Karpas-422 (cell line): Measurements from ENCODE around the gene ERC2. TPM values are rescaled to one million over a fixed set of nuclear protein-coding genes. Genes with fewer than 3 reads are reported as not detected.

Experiments
- DNase-seq: peaks from one replicate; pipeline ENCODE4 v3.0.0-alpha.2; 2015
- H2AFZ ChIP-seq: fragments of 200-600 bp; sonication (generic); 2 replicates; pipeline ENCODE4 v1.6.1; 2014; ENCODE audit warnings: antibody characterized with exemption, low read length, mixed read lengths
- H3K27ac ChIP-seq: fragments of 200-600 bp; sonication (generic); 2 replicates; pipeline ENCODE4 v1.5.1; 2014; ENCODE audit warnings: mild to moderate bottlenecking, low read length, moderate library complexity
- H3K27me3 ChIP-seq: fragments of 200-600 bp; sonication (generic); 2 replicates; pipeline ENCODE4 v1.6.1; 2014; ENCODE audit warnings: low read length, mixed read lengths
- H3K36me3 ChIP-seq: fragments of 200-600 bp; sonication (generic); 2 replicates; pipeline ENCODE4 v1.6.1; 2014; ENCODE audit warnings: low read length, mixed read lengths; ENCODE audit not compliant: insufficient read depth
- H3K4me1 ChIP-seq: fragments of 200-600 bp; sonication (generic); 2 replicates; pipeline ENCODE4 v1.6.1; 2014; ENCODE audit warnings: mild to moderate bottlenecking, low read length, mixed read lengths
- H3K4me2 ChIP-seq: fragments of 200-600 bp; sonication (generic); 2 replicates; pipeline ENCODE4 v1.6.1; 2014; ENCODE audit warnings: low read length, low read depth, mild to moderate bottlenecking; ENCODE audit not compliant: poor library complexity, severe bottlenecking
- H3K4me3 ChIP-seq: fragments of 200-600 bp; sonication (generic); 2 replicates; pipeline ENCODE4 v1.5.1; 2014; ENCODE audit warnings: mild to moderate bottlenecking, antibody characterized with exemption, low read length, mixed read lengths
- H3K79me2 ChIP-seq: fragments of 200-600 bp; sonication (generic); 2 replicates; pipeline ENCODE4 v1.6.1; 2014; ENCODE audit warnings: mild to moderate bottlenecking, low read length, mixed read lengths
- H3K9ac ChIP-seq: fragments of 200-600 bp; sonication (generic); 2 replicates; pipeline ENCODE4 v1.6.0; 2014; ENCODE audit warnings: low read length
- H3K9me2 ChIP-seq: fragments of 200-600 bp; sonication (generic), shearing (Covaris generic); replicated peaks from 2 replicates; pipeline ENCODE4 v1.6.0; 2014; ENCODE audit warnings: mild to moderate bottlenecking, low read length, moderate library complexity; ENCODE audit not compliant: insufficient read depth
- H3K9me3 ChIP-seq: fragments of 300-700, 200-600 bp; sonication (generic); 2 replicates; pipeline ENCODE4 v1.6.1; 2014; ENCODE audit warnings: low read length, mixed read lengths
- H4K20me1 ChIP-seq: fragments of 200-600 bp; sonication (generic); 2 replicates; pipeline ENCODE4 v1.6.1; 2014; ENCODE audit warnings: mild to moderate bottlenecking, antibody characterized with exemption, low read length, low read depth; ENCODE audit not compliant: insufficient read depth
- total RNA-seq: library from RNA; depleted of rRNA; stranded (reverse); fragments of >200 nt; shearing (Covaris generic); gene quantifications from 2 replicates; pipeline ENCODE4 v1.2.3, GENCODE V29; 2014; ENCODE audit warnings: low replicate concordance

The ERC2 gene
- total RNA-seq, 1 experiment from 2014 or later, result 3.7 TPM

DNA sequence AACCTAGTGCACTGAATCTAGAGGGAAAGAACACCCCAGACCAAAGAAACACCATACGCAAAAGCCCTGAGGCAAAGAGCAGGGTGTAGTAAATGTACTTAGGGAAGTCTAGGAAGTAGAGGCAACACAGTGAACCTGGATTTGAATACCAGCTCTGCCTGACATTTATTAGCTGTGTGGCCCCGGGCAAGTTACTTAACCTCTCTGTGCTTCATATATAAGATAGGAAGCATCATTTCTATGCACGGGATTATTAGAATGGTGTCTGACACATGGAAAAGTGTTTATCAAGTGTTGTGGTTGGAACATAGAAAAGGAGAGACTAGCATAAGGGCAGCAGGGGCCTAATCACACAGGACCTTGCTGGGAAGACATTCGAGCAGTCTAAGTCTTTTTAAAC, 132.2 kb downstream of the ERC2 start:
- Histone ChIP-seq H3K79me2 (no peaks in the 10 kb centered on the region), H3K27me3 (no peaks in the 10 kb centered on the region), H3K4me2 (no peak overlapping the region), H3K9me3 (no peaks in the 10 kb centered on the region), H3K9ac (no peak overlapping the region), H2AFZ (no peak overlapping the region), H3K4me1 (0 out of 2 replicates have a peak, but pooled peaks cover under 1% of the 10 kb centered on the region), H3K36me3 (no peaks in the 10 kb centered on the region), H3K27ac (no peak overlapping the region), H4K20me1 (no peaks in the 10 kb centered on the region), H3K4me3 (no peak overlapping the region), H3K9me2 (no peaks in the 10 kb centered on the region)
- DNase-seq, result no peak

GRCh38 chr3:56324473-56324872, 143.8 kb downstream of the ERC2 start:
- no peak overlapping the region for H3K9ac ChIP-seq
- DNase-seq, result no peak
- 0 out of 2 replicates have a peak, but pooled peaks cover 2% of the 10 kb centered on the region for H3K27me3 ChIP-seq
- no peaks in the 10 kb centered on the region for H3K9me3 ChIP-seq
- no peak overlapping the region for H3K4me3 ChIP-seq
- H3K36me3 ChIP-seq, result no peaks in the 10 kb centered on the region
- no peaks in the 10 kb centered on the region for H3K9me2 ChIP-seq
- peaks cover 50% of the 10 kb centered on the region for H3K4me1 ChIP-seq
- H3K4me2 ChIP-seq, result no peak overlapping the region
- no peaks in the 10 kb centered on the region for H4K20me1 ChIP-seq
- H3K27ac ChIP-seq, result no peak overlapping the region
- no peaks in the 10 kb centered on the region for H3K79me2 ChIP-seq
- no peak overlapping the region for H2AFZ ChIP-seq

DNA sequence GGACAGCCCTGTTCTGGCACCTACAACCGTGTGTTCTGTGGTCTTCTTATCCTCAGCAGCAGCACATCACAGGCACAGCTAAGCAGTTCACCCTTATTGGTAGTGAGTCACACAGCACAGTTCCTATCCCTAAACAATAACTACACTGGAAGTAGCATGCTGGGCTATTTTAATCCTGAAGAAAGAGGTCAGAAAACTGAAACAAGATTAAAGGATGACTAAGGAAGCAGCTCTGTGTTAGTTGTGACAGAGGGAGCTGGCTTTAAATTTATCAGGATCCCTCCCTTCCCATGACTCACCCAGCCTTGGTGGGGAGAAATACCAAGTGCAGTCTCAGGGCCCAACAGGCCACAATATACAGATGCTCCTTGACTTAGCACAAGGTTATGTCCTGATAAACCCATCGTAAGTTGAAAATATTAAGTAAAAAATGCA, 144.3 kb downstream of the ERC2 start:
- H3K36me3 ChIP-seq, result no peaks in the 10 kb centered on the region
- H3K9ac ChIP-seq, result 0 out of 2 replicates have a peak overlapping the region, but pooled peaks have one; percentile 12
- no peak overlapping the region for H2AFZ ChIP-seq
- peaks cover 55% of the 10 kb centered on the region for H3K4me1 ChIP-seq
- peak overlapping the region; percentile 72 for H3K4me2 ChIP-seq
- no peaks in the 10 kb centered on the region for H3K9me2 ChIP-seq
- no peaks in the 10 kb centered on the region for H3K79me2 ChIP-seq
- DNase-seq, result no peak
- H4K20me1 ChIP-seq, result no peaks in the 10 kb centered on the region
- 0 out of 2 replicates have a peak, but pooled peaks cover 2% of the 10 kb centered on the region for H3K27me3 ChIP-seq
- no peak overlapping the region for H3K4me3 ChIP-seq
- no peak overlapping the region for H3K27ac ChIP-seq
- no peaks in the 10 kb centered on the region for H3K9me3 ChIP-seq

DNA sequence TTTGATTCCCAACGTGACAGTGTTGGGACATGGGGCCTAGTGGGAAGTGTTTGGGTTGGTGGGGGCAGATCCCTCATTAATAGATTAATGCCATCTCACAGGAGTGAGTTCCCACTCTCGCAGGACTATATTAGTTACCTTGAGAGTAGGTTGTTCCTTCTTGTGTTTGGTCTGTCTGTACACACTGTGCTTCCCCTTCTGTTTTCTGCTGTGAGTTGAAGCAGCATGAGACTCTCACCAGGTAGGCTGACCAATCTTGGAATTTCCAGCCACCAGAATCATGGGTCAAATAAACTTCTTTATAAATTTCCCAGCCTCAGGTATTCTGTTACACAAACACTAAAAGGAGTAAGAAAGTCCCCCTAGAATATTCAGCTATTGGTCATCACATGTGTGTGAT, 145.4 kb downstream of the ERC2 start:
- no peaks in the 10 kb centered on the region for H3K36me3 ChIP-seq
- no peak for DNase-seq
- H3K9me3 ChIP-seq, result no peaks in the 10 kb centered on the region
- no peaks in the 10 kb centered on the region for H3K79me2 ChIP-seq
- H3K4me2 ChIP-seq, result peak overlapping the region; percentile 72
- peaks cover 58% of the 10 kb centered on the region for H3K4me1 ChIP-seq
- H3K9ac ChIP-seq, result no peak overlapping the region
- H3K27ac ChIP-seq, result peak overlapping the region; percentile 93; the same call in 1 of the 2 replicates
- H3K27me3 ChIP-seq, result no peaks in the 10 kb centered on the region
- H4K20me1 ChIP-seq, result no peaks in the 10 kb centered on the region
- no peak overlapping the region for H3K4me3 ChIP-seq
- no peak overlapping the region for H2AFZ ChIP-seq
- H3K9me2 ChIP-seq, result no peaks in the 10 kb centered on the region

GRCh38 chr3:56321892-56322291, 146.4 kb downstream of the ERC2 start:
- Histone ChIP-seq H3K27ac (peak overlapping the region; percentile 93), H3K4me1 (peaks cover 58% of the 10 kb centered on the region), H3K27me3 (no peaks in the 10 kb centered on the region), H4K20me1 (no peaks in the 10 kb centered on the region), H3K36me3 (no peaks in the 10 kb centered on the region), H3K4me2 (peak overlapping the region; percentile 72), H3K9ac (peak overlapping the region; percentile 41), H3K79me2 (no peaks in the 10 kb centered on the region), H3K9me3 (no peaks in the 10 kb centered on the region), H3K9me2 (no peaks in the 10 kb centered on the region), H3K4me3 (peak overlapping the region; percentile 48), H2AFZ (no peak overlapping the region)
- DNase-seq, result peak; percentile 79

DNA sequence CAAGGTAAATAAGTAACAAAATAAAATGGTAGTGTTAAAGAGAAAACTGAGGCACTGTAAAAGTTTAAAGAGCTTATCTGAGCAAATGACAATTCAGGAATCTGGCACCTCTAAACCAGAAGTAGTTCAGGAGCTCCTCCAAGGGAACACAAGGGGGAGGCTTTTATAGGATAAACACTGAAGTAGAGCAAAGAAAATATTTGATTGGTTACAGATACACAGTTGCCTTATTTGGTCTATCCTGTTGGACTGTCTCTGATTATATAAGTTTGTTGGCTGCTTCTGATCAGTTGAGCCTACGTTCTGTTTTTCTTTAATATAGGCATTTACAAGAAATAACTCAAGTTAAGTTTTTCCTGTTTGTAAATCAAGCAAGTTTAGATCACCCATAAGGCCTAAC, 146.9 kb downstream of the ERC2 start:
- H3K27ac ChIP-seq, result peak overlapping the region; percentile 93

GRCh38 chr3:56320883-56321282, 147.4 kb downstream of the ERC2 start:
- peak overlapping the region; percentile 48; the same call in 1 of the 2 replicates for H3K4me3 ChIP-seq
- no peaks in the 10 kb centered on the region for H3K36me3 ChIP-seq
- H2AFZ ChIP-seq, result no peak overlapping the region
- H3K4me1 ChIP-seq, result peaks cover 58% of the 10 kb centered on the region
- H4K20me1 ChIP-seq, result no peaks in the 10 kb centered on the region
- H3K9me2 ChIP-seq, result no peaks in the 10 kb centered on the region
- no peaks in the 10 kb centered on the region for H3K27me3 ChIP-seq
- peak overlapping the region; percentile 8; the same call in 1 of the 2 replicates for H3K9ac ChIP-seq
- H3K79me2 ChIP-seq, result no peaks in the 10 kb centered on the region
- peak; percentile 93 for DNase-seq
- no peaks in the 10 kb centered on the region for H3K9me3 ChIP-seq
- H3K27ac ChIP-seq, result peak overlapping the region; percentile 93
- peak overlapping the region; percentile 72 for H3K4me2 ChIP-seq

More for the DNA sequence above, 146.9 kb downstream of the ERC2 start:
- H3K27me3 ChIP-seq, result no peaks in the 10 kb centered on the region
- no peaks in the 10 kb centered on the region for H4K20me1 ChIP-seq
- H3K9me3 ChIP-seq, result no peaks in the 10 kb centered on the region
- no peak for DNase-seq
- H3K4me2 ChIP-seq, result peak overlapping the region; percentile 72
- H2AFZ ChIP-seq, result no peak overlapping the region
- H3K79me2 ChIP-seq, result no peaks in the 10 kb centered on the region
- peak overlapping the region; percentile 41 for H3K9ac ChIP-seq
- H3K36me3 ChIP-seq, result no peaks in the 10 kb centered on the region
- peak overlapping the region; percentile 48 for H3K4me3 ChIP-seq
- H3K9me2 ChIP-seq, result no peaks in the 10 kb centered on the region
- peaks cover 58% of the 10 kb centered on the region for H3K4me1 ChIP-seq

DNA sequence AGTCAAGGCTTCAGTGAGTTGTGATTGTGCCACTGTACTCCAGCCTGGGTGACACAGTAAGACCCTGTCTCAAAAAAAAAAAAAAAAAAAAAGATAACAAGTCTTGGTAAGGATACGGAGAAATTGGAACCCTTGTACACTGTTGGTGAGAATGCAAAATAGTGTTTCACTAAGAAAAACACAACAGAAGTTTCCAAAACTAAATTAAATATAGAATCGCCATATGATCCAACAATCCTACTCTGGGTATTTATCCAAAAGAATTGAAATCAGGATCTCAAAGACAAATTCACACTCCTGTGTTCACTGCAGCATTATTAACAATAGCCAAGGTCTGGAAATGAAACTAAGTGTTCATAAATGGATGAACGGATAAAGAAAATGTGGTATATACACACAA, 149.4 kb downstream of the ERC2 start:
- no peak for DNase-seq
- H3K9me3 ChIP-seq, result no peaks in the 10 kb centered on the region
- H3K4me1 ChIP-seq, result peaks cover 53% of the 10 kb centered on the region
- no peaks in the 10 kb centered on the region for H4K20me1 ChIP-seq
- no peak overlapping the region for H3K9ac ChIP-seq
- H3K27me3 ChIP-seq, result no peaks in the 10 kb centered on the region
- H3K9me2 ChIP-seq, result no peaks in the 10 kb centered on the region
- H3K36me3 ChIP-seq, result no peaks in the 10 kb centered on the region
- no peak overlapping the region for H3K27ac ChIP-seq
- no peak overlapping the region for H2AFZ ChIP-seq
- H3K4me3 ChIP-seq, result no peak overlapping the region
- no peaks in the 10 kb centered on the region for H3K79me2 ChIP-seq
- H3K4me2 ChIP-seq, result no peak overlapping the region
